ENCODE data around the gene RAB40B. TPM values are rescaled to one million over a fixed set of nuclear protein-coding genes. Genes with fewer than 3 reads are reported as not detected.

RAB40B gene
- total and polyA plus RNA-seq, 2 of the 13 experiments (the other 11 are each of a cell fraction or from before 2014, with no cell fraction given): 6.2 to 6.5 TPM

GRCh38 chr17:82737967-82738877 is 39.7 kb upstream of the RAB40B start (continued):
- TF ChIP-seq ZNF512 (CRISPR knock-in tag; IDR thresholded peaks at IDR 0.05): no peak
- peak; percentile 100 for TF ChIP-seq ZNF607 (CRISPR knock-in tag; IDR thresholded peaks at IDR 0.05; ENCODE audit: borderline replicate concordance)
- peak; percentile 98 for TF ChIP-seq ZC3H13 (CRISPR knock-in tag; IDR thresholded peaks at IDR 0.05)
- peak; percentile 78 for TF ChIP-seq PHF20 (CRISPR knock-in tag; IDR thresholded peaks at IDR 0.05)
- peak; percentile 97; the same call in 1 of the 2 replicates for TF ChIP-seq YEATS2 (CRISPR knock-in tag; IDR thresholded peaks at IDR 0.05; ENCODE audit: borderline replicate concordance)
- no peak for TF ChIP-seq ZFP36 (IDR thresholded peaks at IDR 0.05; ENCODE audit: borderline replicate concordance, low read depth, low read length, partially characterized antibody)
- TF ChIP-seq HHEX (CRISPR knock-in tag; IDR thresholded peaks at IDR 0.05): peak; percentile 85
- peak; percentile 95 for TF ChIP-seq ZSCAN25 (CRISPR knock-in tag; IDR thresholded peaks at IDR 0.05)
- TF ChIP-seq, protein P1, sequence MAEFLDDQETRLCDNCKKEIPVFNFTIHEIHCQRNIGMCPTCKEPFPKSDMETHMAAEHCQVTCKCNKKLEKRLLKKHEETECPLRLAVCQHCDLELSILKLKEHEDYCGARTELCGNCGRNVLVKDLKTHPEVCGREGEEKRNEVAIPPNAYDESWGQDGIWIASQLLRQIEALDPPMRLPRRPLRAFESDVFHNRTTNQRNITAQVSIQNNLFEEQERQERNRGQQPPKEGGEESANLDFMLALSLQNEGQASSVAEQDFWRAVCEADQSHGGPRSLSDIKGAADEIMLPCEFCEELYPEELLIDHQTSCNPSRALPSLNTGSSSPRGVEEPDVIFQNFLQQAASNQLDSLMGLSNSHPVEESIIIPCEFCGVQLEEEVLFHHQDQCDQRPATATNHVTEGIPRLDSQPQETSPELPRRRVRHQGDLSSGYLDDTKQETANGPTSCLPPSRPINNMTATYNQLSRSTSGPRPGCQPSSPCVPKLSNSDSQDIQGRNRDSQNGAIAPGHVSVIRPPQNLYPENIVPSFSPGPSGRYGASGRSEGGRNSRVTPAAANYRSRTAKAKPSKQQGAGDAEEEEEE (CRISPR knock-in tag; IDR thresholded peaks at IDR 0.05; ENCODE audit: borderline replicate concordance): peak; percentile 92; the same call in 1 of the 2 replicates
- TF ChIP-seq U2AF1 (optimal IDR thresholded peaks at IDR 0.05; ENCODE audit: low read depth, low read length): no peak
- peak; percentile 97 for TF ChIP-seq ZNF225 (CRISPR knock-in tag; IDR thresholded peaks at IDR 0.05)
- peak; percentile 100 for TF ChIP-seq TGIF2 (CRISPR knock-in tag; IDR thresholded peaks at IDR 0.05)
- TF ChIP-seq ARID4A (CRISPR knock-in tag; IDR thresholded peaks at IDR 0.05; ENCODE audit: borderline replicate concordance): peak; percentile 100
- TF ChIP-seq SSRP1 (CRISPR knock-in tag; IDR thresholded peaks at IDR 0.05): peak; percentile 94
- peak; percentile 95; the same call in 1 of the 2 replicates for TF ChIP-seq ZNF44 (CRISPR knock-in tag; IDR thresholded peaks at IDR 0.05)
- TF ChIP-seq RBAK (CRISPR knock-in tag; IDR thresholded peaks at IDR 0.05): peak; percentile 81; the same call in 1 of the 2 replicates
- peak; percentile 99 for TF ChIP-seq ZNF232 (CRISPR knock-in tag; IDR thresholded peaks at IDR 0.05; ENCODE audit: borderline replicate concordance)
- TF ChIP-seq, protein P2, sequence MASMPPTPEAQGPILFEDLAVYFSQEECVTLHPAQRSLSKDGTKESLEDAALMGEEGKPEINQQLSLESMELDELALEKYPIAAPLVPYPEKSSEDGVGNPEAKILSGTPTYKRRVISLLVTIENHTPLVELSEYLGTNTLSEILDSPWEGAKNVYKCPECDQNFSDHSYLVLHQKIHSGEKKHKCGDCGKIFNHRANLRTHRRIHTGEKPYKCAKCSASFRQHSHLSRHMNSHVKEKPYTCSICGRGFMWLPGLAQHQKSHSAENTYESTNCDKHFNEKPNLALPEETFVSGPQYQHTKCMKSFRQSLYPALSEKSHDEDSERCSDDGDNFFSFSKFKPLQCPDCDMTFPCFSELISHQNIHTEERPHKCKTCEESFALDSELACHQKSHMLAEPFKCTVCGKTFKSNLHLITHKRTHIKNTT (CRISPR knock-in tag; IDR thresholded peaks at IDR 0.05): no peak
- TF ChIP-seq ZNF430 (CRISPR knock-in tag; IDR thresholded peaks at IDR 0.05): peak; percentile 100
- TF ChIP-seq ATF5 (CRISPR knock-in tag; IDR thresholded peaks at IDR 0.05; ENCODE audit: low read depth): peak; percentile 99
